ENCODE data around the gene SLC25A34. TPM values are rescaled to one million over a fixed set of nuclear protein-coding genes. Genes with fewer than 3 reads are reported as not detected.

SLC25A34 gene
- total RNA-seq, 3 donors from 2014 or later (not counting 1 experiment from before 2014, with no cell fraction given) = 0.73 to 1.8 (median 1.6) TPM

DNA sequence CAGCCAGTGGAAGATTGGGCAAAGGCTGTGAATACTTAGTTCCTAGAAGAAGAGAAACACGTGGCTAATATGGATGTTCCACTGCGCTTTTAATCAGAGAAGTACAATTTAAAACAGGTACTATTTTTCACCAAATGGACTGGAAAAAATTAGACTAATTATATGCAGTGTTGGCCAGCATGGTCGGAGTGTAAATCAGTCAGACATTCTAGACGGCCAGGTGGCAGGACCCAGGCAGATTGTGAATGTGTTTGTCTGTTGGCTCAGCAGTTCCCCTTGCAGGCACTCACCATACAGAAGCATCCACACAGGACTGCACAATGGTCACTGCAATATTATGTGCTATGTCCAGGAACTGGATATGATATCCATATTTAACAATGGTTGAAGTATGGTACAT is 23.9 kb upstream of the SLC25A34 start:
- intact Hi-C loops (cut with micrococcal nuclease) = no loop called here
- peaks cover 16 to 17% of the 10 kb centered on the region in 2 donors for H3K4me1 Mint-ChIP-seq
- TF ChIP-seq, protein P1, sequence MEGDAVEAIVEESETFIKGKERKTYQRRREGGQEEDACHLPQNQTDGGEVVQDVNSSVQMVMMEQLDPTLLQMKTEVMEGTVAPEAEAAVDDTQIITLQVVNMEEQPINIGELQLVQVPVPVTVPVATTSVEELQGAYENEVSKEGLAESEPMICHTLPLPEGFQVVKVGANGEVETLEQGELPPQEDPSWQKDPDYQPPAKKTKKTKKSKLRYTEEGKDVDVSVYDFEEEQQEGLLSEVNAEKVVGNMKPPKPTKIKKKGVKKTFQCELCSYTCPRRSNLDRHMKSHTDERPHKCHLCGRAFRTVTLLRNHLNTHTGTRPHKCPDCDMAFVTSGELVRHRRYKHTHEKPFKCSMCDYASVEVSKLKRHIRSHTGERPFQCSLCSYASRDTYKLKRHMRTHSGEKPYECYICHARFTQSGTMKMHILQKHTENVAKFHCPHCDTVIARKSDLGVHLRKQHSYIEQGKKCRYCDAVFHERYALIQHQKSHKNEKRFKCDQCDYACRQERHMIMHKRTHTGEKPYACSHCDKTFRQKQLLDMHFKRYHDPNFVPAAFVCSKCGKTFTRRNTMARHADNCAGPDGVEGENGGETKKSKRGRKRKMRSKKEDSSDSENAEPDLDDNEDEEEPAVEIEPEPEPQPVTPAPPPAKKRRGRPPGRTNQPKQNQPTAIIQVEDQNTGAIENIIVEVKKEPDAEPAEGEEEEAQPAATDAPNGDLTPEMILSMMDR (IDR thresholded peaks at IDR 0.05) = no peak
- Histone ChIP-seq H3K36me3 (ENCODE audit: control insufficient read depth, insufficient read depth, low read length) (peaks cover 11% of the 10 kb centered on the region), H3K9me3 (ENCODE audit: control insufficient read depth, insufficient read depth, low read length) (no peaks in the 10 kb centered on the region), H3K27ac (ENCODE audit: low read length) (no peak overlapping the region), H3K27me3 (ENCODE audit: control insufficient read depth, insufficient read depth, low read length) (no peaks in the 10 kb centered on the region), H3K4me1 (ENCODE audit: control insufficient read depth, insufficient read depth, low read length) (no peaks in the 10 kb centered on the region), H3K4me3 (ENCODE audit: low read length) (no peak overlapping the region)
- DNase-seq (no peak), ATAC-seq (peak; percentile 32 to 75 (median 52))
- H3K27ac Mint-ChIP-seq = peak overlapping the region in 1 of 2 donors; percentile 3
- 51% methylated on average over 4 of the region's 4 CpGs for WGBS (ENCODE audit: insufficient coverage)
- H3K27me3 Mint-ChIP-seq (ENCODE audit: low read depth in 2 of 2) = no peaks in the 10 kb centered on the region
- no peaks in the 10 kb centered on the region for H3K9me3 Mint-ChIP-seq
- no peaks in the 10 kb centered on the region for H3K36me3 Mint-ChIP-seq
- H3K4me3 Mint-ChIP-seq = no peak overlapping the region

DNA sequence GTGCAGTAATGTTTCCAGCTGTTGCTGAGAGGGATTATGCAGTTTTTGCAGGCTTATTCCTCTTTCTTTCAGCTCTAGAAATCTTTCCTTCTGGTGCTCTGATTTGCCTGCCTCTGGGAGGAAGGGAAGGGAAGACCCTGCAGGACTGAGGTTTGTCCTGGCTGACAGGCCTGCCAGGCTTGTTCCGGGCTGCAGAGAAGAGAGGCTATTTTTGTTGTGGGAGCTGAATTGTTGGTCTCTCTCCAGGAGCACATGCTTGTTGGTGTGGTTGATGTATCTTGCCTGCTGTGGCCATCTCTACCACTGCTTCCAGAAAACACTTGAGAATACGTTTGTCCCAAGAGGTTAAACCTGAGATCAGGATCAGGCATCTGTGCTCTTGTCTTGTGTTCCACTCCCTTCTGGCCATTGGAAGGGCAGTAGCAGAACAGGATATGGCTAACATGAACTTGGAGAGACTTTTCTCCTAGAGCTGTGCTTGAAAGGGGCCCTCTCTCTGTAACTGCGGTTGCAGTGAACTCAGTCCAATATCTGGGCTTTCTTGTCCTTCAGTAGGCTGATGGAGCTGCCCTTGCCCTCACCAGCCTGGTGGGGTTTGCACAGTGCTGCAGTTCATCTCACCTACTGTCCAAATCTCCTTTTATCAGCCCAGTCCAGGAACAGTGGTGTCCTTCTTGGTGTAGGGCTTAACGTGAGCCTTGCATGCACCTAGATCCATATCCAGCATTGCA is 21.5 kb upstream of the SLC25A34 start:
- TF ChIP-seq, protein P1 (IDR thresholded peaks at IDR 0.05) = no peak
- Mint-ChIP-seq H3K4me1 (peaks cover 14 to 16% of the 10 kb centered on the region in 2 donors), H3K27me3 (ENCODE audit: low read depth in 2 of 2) (no peaks in the 10 kb centered on the region), H3K4me3 (no peak overlapping the region), H3K27ac (no peak overlapping the region), H3K36me3 (no peaks in the 10 kb centered on the region), H3K9me3 (no peaks in the 10 kb centered on the region)
- 94% methylated on average over 4 of the region's 4 CpGs for WGBS (ENCODE audit: insufficient coverage)
- intact Hi-C loops (cut with micrococcal nuclease) = no loop called here
- no peak overlapping the region for H3K27ac ChIP-seq (ENCODE audit: low read length)
- no peak overlapping the region for H3K4me3 ChIP-seq (ENCODE audit: low read length)
- no peaks in the 10 kb centered on the region for H3K27me3 ChIP-seq (ENCODE audit: control insufficient read depth, insufficient read depth, low read length)
- ATAC-seq = no peak
- H3K4me1 ChIP-seq (ENCODE audit: control insufficient read depth, insufficient read depth, low read length) = no peaks in the 10 kb centered on the region
- peaks cover 27% of the 10 kb centered on the region for H3K36me3 ChIP-seq (ENCODE audit: control insufficient read depth, insufficient read depth, low read length)
- H3K9me3 ChIP-seq (ENCODE audit: control insufficient read depth, insufficient read depth, low read length) = no peaks in the 10 kb centered on the region
- no peak for DNase-seq

DNA sequence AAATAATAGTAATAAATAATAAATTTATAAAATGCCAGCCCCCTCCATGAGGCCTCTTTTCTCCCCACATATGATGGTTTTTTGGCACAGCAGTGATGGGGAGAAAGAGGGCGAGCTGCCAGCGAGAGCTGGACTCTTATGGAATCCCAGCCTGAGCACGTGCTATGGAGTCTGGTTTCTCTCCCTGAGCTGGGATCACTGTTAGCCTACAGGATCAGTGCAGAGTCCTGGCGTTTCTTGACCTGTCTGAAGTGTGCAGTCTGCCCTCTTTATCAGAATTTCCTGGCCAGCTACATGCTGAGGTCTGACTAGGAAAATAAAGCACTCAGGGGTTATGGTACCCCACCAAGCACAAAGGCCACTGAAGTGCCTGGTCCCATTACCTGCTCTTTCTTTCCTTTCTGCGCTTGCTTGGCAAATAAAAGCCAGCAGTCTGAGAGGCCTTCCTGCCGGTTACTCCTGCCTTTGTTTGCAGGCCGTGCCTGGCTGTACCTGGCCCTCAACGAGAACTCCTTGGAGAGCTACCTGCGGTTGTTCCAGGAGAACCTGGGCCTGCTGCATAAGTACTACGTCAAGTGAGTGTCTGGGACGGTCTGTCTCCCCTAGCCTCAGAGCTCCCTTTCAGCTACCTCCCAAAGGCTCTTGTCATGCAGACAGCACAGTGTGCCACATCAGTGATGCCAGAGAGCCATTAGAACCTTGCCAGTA is 18.5 kb upstream of the SLC25A34 start:
- TF ChIP-seq, protein P1 (IDR thresholded peaks at IDR 0.05) = no peak
- no peak overlapping the region for H3K4me3 ChIP-seq (ENCODE audit: low read length)
- WGBS (ENCODE audit: insufficient coverage) = 97% methylated on average over 11 of the region's 11 CpGs
- ATAC-seq = no peak
- Mint-ChIP-seq H3K4me3 (no peak overlapping the region), H3K36me3 (no peaks in the 10 kb centered on the region), H3K9me3 (no peaks in the 10 kb centered on the region), H3K4me1 (peaks cover 0 to 5% of the 10 kb centered on the region in 2 donors), H3K27ac (no peak overlapping the region), H3K27me3 (ENCODE audit: low read depth in 2 of 2) (no peaks in the 10 kb centered on the region)
- H3K27me3 ChIP-seq (ENCODE audit: control insufficient read depth, insufficient read depth, low read length) = no peaks in the 10 kb centered on the region
- peaks cover 46% of the 10 kb centered on the region for H3K36me3 ChIP-seq (ENCODE audit: control insufficient read depth, insufficient read depth, low read length)
- no peak for DNase-seq
- H3K4me1 ChIP-seq (ENCODE audit: control insufficient read depth, insufficient read depth, low read length) = no peaks in the 10 kb centered on the region
- intact Hi-C loops (cut with micrococcal nuclease) = no loop called here
- H3K27ac ChIP-seq (ENCODE audit: low read length) = no peak overlapping the region
- H3K9me3 ChIP-seq (ENCODE audit: control insufficient read depth, insufficient read depth, low read length) = no peaks in the 10 kb centered on the region
